ENCODE data around the gene ZNF80.

GRCh38 chr3:114231616-114232015, 5.8 kb downstream of the ZNF80 start:
- no peak for TF ChIP-seq HDAC6 (IDR thresholded peaks at IDR 0.05; ENCODE audit: low read depth, low read length)
- no peak for TF ChIP-seq EZH2 (IDR thresholded peaks at IDR 0.05; ENCODE audit: low read depth, low read length, severe bottlenecking)
- no peak for TF ChIP-seq SP1 (IDR thresholded peaks at IDR 0.05; ENCODE audit: low read depth, low read length)
